Endothelial cell (in vitro differentiated cells): ENCODE results near the gene METTL26. TPM values are rescaled to one million over a fixed set of nuclear protein-coding genes. Genes with fewer than 3 reads are reported as not detected.
A peak's percentile ranks its signal among the peaks of the same experiment; 100 is the strongest.

Source experiments
- DNase-seq: peaks from one replicate; pipeline ENCODE4 v3.0.0; 2021; ENCODE audit warnings: low spot score
- H3K27ac Mint-ChIP-seq: one replicate; pipeline ENCODE4 v1.8.0; 2021; ENCODE audit warnings: mixed read lengths, inconsistent platforms; ENCODE audit not compliant: unreplicated experiment
- H3K27me3 Mint-ChIP-seq: one replicate; pipeline ENCODE4 v1.8.0; 2021; ENCODE audit warnings: mild to moderate bottlenecking, moderate library complexity, mixed read lengths, inconsistent platforms; ENCODE audit not compliant: unreplicated experiment
- H3K36me3 Mint-ChIP-seq: one replicate; pipeline ENCODE4 v1.8.0; 2021; ENCODE audit warnings: mild to moderate bottlenecking, low read depth, mixed read lengths, inconsistent platforms; ENCODE audit not compliant: unreplicated experiment
- H3K4me1 Mint-ChIP-seq: one replicate; pipeline ENCODE4 v1.8.0; 2021; ENCODE audit warnings: mild to moderate bottlenecking, mixed read lengths, inconsistent platforms; ENCODE audit not compliant: unreplicated experiment
- H3K4me3 Mint-ChIP-seq: one replicate; pipeline ENCODE4 v1.8.0; 2021; ENCODE audit warnings: mild to moderate bottlenecking, mixed read lengths, inconsistent platforms; ENCODE audit not compliant: unreplicated experiment
- H3K9me3 Mint-ChIP-seq: one replicate; pipeline ENCODE4 v1.8.0; 2021; ENCODE audit warnings: mixed read lengths, inconsistent platforms; ENCODE audit not compliant: unreplicated experiment
- total RNA-seq: library from RNA; stranded (reverse); fragmentation: NEBNext Ultra II Directional; extraction: Animal tissue kit (Norgen Biotek cat#: 25700); gene quantifications from one replicate; pipeline ENCODE4 v1.2.1, GENCODE V29; 2021; ENCODE audit not compliant: unreplicated experiment
- TF ChIP-seq, protein P1 (sequence below): fragments of 200-600 bp; sonication (generic); IDR thresholded peaks from one replicate; pipeline ENCODE4 v1.5.0; 2021; ENCODE audit warnings: antibody characterized with exemption; ENCODE audit not compliant: unreplicated experiment

The METTL26 gene
- total RNA-seq, 1 donor from 2014 or later, result 48.5 TPM

- TF ChIP-seq, protein P1, sequence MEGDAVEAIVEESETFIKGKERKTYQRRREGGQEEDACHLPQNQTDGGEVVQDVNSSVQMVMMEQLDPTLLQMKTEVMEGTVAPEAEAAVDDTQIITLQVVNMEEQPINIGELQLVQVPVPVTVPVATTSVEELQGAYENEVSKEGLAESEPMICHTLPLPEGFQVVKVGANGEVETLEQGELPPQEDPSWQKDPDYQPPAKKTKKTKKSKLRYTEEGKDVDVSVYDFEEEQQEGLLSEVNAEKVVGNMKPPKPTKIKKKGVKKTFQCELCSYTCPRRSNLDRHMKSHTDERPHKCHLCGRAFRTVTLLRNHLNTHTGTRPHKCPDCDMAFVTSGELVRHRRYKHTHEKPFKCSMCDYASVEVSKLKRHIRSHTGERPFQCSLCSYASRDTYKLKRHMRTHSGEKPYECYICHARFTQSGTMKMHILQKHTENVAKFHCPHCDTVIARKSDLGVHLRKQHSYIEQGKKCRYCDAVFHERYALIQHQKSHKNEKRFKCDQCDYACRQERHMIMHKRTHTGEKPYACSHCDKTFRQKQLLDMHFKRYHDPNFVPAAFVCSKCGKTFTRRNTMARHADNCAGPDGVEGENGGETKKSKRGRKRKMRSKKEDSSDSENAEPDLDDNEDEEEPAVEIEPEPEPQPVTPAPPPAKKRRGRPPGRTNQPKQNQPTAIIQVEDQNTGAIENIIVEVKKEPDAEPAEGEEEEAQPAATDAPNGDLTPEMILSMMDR, result no peak
- peaks cover 5% of the 10 kb centered on the region for H3K27me3 Mint-ChIP-seq
- H3K27ac Mint-ChIP-seq, result no peak overlapping the region
- H3K4me3 Mint-ChIP-seq, result no peak overlapping the region
- H3K36me3 Mint-ChIP-seq, result peaks cover 5% of the 10 kb centered on the region
- H3K4me1 Mint-ChIP-seq, result no peaks in the 10 kb centered on the region
- no peaks in the 10 kb centered on the region for H3K9me3 Mint-ChIP-seq
- peak; percentile 4 for DNase-seq
These were observed 5.8 kb downstream of the METTL26 start for GRCh38 chr16:630249-630814.

DNA sequence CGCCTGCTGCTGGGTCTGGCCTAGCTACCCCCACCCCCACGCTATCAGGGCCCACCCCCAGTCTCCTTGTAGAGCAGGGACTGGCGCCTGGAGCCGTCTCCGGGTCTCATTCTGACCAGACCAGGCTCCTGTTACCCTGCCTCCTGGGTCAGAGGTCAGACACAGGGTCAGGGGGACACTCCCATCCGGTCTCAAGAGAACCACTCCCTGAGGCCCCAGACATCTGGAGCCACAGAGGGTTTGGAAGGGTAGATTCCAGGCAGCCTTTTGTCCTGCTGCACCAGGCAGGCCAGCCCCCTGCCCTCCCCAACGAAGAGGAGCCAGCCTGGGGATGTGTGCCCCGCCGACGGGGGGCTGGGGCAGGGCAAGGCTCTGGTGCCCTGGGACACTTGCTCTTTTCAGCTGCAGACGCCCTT is 6.3 kb downstream of the METTL26 start:
- H3K4me1 Mint-ChIP-seq, result no peaks in the 10 kb centered on the region
- TF ChIP-seq, protein P1, result no peak
- H3K27me3 Mint-ChIP-seq, result peaks cover 5% of the 10 kb centered on the region
- no peaks in the 10 kb centered on the region for H3K9me3 Mint-ChIP-seq
- DNase-seq, result no peak
- H3K4me3 Mint-ChIP-seq, result no peak overlapping the region
- H3K36me3 Mint-ChIP-seq, result peaks cover 5% of the 10 kb centered on the region
- no peak overlapping the region for H3K27ac Mint-ChIP-seq

- no peak overlapping the region for H3K27ac Mint-ChIP-seq
- H3K4me3 Mint-ChIP-seq, result no peak overlapping the region
These were observed 6.8 kb downstream of the METTL26 start for GRCh38 chr16:629185-629832.

DNA sequence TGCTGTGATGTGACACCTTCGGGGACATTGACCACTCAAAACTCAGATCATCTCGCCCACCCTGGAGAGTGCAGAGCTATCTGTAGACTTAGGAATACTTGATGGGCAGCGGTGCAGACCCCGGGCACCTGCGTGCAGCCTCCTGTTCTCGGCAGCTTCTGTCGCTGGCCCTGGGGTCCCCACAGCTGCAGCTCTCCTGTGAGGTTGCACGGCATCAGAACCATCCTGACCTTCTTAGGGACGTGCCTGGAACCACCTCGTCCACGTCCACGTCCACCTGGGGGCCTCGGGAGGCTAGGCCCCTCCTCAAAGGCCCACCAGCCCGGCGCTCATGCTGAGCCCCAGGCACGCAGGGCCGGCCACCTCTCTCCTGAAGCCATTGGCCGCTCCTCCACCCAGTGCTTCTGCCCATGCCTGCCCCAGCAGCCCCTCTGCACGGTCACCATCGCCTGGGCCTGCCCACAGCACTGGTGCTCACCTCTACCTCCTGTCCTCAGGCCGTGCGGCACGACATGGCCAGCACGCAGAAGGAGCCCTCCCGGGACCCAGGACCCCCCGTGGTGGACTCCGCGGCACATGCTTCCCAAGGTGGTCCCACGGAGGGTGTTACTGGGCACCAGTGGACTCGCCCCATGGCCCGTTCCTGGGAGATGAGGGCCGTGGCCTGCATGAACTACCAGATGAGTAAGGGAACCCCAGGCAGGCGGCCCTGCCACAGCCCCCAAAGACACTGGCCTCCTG is 7.6 kb downstream of the METTL26 start:
- peaks cover 5% of the 10 kb centered on the region for H3K36me3 Mint-ChIP-seq
- peak; percentile 7 for DNase-seq
- H3K4me1 Mint-ChIP-seq, result no peaks in the 10 kb centered on the region
- no peak overlapping the region for H3K27ac Mint-ChIP-seq
- no peak overlapping the region for H3K4me3 Mint-ChIP-seq
- peaks cover 3% of the 10 kb centered on the region for H3K27me3 Mint-ChIP-seq
- H3K9me3 Mint-ChIP-seq, result no peaks in the 10 kb centered on the region
- TF ChIP-seq, protein P1, result no peak

More at GRCh38 chr16:629185-629832, 6.8 kb downstream of the METTL26 start:
- Mint-ChIP-seq H3K36me3 (peaks cover 5% of the 10 kb centered on the region), H3K9me3 (no peaks in the 10 kb centered on the region), H3K27me3 (peaks cover 5% of the 10 kb centered on the region), H3K4me1 (no peaks in the 10 kb centered on the region)
- no peak for DNase-seq
- TF ChIP-seq, protein P1, result no peak
